DMS 273 (cell line): ENCODE results near the gene SLC46A2.
A peak's percentile ranks its signal among the peaks of the same experiment; 100 is the strongest.

Experiments used
- DNase-seq: peaks from one replicate; lab custom pipeline; 2025; ENCODE audit not compliant: unreplicated experiment; lab: John Stamatoyannopoulos, UW

The SLC46A2 gene

DNA sequence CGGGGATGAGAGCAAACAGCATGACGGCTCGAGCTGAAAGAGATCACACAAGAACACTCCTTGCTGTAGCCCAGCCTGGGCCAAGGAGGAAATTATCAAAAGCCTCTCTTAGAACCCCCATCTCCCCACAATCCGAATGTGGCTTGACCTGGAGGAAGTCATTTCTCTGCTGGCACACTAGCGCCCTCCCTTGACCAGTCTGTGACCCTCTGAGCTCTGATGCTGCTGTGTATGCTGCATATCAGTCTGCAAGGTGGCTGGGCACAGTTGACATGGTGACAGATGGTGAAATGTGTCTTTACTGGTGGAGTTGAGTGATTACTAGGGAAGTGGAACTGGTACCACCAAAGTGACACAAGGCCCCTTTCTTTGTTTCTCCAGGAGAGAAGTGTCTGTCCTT, 3.3 kb downstream of the SLC46A2 start:
- peak; percentile 35 for DNase-seq

DNA sequence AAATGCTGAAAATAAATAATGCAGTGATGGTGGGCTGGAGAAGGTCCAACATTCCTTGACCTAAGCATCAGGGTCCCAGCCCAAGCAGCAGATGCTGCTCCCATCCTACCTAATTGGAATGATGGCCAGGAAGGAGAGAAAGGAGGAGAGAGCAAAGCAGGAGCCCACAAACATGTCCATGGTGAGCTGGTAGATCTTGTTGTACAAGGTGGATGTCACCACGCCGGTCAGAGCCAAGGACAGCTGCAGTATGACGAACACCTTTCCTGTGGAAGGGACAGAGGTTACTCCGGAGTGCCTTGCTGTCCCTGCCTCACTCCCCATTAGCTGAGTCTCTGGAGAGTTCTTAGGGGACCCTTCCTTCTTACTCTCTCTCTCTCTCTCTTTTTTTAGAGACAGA, 4.3 kb downstream of the SLC46A2 start:
- DNase-seq = no peak

DNA sequence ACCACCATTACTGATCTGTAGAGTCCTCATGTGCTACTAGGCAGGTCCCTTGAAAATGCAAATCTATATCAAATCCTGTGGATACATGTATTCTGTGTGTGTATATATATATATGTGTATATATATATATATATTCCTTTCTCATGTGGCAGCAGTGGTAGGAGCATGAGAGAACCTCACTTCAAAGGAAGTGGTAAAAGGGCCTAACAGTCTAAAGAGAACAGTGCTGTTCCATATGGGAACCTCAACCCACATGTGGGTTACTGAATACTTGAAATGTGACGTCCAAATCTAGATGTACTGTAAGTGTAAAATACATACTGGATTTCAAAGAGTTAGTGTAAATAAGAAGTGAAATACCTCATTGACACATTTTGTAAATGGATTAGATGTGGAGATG, 5.4 kb downstream of the SLC46A2 start:
- DNase-seq = no peak

GRCh38 chr9:112884721-112885120, 6.0 kb downstream of the SLC46A2 start:
- DNase-seq = no peak

DNA sequence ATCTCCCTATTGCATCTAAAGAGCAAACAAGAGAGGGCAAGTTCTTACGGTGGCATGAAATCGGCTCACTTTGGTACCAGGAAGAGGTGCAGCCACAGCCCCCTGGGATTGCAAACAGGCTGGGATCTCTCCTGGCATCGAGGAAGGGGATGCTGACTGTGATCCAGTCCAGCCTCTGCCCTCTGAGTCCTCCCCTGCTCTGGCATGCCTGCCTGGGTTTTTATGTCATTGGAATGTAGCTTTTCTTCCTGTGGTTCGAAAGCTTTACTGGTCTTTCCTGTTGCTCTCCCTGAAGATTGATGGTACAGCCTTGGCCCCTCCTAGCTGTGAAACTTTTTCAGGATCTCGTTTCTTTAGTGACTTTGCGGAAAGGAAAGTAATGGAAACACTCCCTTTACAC, 6.6 kb downstream of the SLC46A2 start:
- no peak for DNase-seq

- DNase-seq = no peak
Observed at GRCh38 chr9:112881331-112881730, 9.3 kb downstream of the SLC46A2 start.

DNA sequence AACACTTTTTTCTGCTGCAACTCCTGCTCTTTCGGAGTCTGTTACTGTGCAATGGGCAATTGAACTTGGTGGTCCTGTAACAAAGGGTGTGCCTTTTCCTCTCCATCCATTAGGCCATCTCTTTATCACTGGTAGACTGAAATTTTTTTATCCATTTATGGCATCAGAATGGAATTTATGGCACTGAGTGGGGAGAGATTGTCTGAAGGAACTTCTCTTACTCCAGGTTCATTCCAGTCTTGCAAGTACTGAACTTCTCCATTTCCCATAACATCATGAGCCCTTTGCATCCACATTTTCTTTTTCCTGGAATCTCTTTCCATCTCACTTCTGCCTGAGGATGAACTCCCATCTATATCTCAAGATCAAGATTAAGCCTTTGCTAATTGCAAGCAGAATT, 10.0 kb downstream of the SLC46A2 start:
- DNase-seq = no peak

GRCh38 chr9:112878752-112879151, 11.9 kb downstream of the SLC46A2 start:
- no peak for DNase-seq

- no peak for DNase-seq
Observed at GRCh38 chr9:112873773-112874405, 16.8 kb downstream of the SLC46A2 start.

- DNase-seq = no peak
Observed at GRCh38 chr9:112872019-112872418, 18.7 kb downstream of the SLC46A2 start.

DNA sequence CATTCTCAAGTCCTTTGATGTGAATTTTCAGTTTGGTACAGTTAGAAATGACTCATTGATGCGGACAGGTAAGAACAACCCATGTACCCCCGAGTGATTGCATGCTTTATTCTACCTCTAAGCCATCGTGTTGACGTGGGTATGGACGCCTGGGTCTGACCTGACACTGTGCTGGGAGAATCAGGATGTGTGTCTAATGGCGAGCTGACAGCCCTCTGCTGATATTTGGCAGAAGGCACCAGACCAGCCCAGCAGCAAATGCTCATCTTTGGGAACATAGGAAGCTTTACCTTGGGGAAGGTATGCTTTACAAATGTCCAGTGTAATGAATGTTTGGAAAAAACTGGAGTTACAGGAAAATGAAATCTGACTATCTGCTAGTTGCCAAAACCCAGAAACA, 20.1 kb downstream of the SLC46A2 start:
- no peak for DNase-seq

- DNase-seq = no peak
Observed at GRCh38 chr9:112869917-112870316, 20.8 kb downstream of the SLC46A2 start.

DNA sequence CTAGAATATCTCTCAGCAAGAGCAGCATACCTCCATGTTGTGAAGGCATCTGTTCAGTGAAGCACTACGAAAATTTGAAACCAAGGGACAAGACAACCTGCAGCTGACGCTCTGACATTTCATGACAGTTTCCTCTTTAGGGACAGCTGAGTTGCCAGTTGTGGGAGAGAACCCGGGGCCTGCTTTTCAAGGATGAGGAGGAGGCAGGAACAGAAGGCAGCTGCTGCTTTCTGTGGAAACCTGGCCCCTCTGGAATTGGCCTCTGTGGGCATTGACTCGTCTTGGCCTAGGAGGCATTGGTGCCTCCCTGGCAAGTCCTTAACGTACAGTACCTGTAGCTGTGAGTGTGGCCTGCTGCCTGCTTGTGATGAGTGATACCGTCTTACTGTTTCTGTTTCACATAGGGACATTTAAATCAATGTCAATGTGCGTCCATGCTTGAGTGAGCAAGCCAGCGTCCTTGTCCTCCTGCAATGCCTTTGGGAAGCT, 21.6 kb downstream of the SLC46A2 start:
- no peak for DNase-seq

DNA sequence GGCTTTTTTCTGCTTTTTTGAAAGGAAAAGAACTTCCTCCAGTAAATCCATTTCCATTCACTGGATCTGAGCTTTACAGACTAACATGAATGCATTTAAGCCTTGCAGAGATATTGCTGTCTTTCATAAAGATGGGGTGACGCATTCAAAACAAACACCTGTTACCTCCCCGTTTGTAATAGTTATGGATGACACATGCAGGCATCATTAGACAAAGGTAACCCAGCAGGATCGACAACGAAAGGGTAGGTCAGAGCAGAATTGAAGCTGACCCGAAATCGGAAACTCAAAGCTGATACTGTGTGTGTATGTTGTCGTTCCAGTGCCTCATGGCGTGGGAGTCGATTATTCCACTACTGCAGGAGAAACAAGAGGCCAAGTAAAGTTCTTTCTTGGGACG, 22.2 kb downstream of the SLC46A2 start:
- DNase-seq = no peak

- DNase-seq = no peak
Observed at GRCh38 chr9:112867275-112867991, 23.2 kb downstream of the SLC46A2 start.

DNA sequence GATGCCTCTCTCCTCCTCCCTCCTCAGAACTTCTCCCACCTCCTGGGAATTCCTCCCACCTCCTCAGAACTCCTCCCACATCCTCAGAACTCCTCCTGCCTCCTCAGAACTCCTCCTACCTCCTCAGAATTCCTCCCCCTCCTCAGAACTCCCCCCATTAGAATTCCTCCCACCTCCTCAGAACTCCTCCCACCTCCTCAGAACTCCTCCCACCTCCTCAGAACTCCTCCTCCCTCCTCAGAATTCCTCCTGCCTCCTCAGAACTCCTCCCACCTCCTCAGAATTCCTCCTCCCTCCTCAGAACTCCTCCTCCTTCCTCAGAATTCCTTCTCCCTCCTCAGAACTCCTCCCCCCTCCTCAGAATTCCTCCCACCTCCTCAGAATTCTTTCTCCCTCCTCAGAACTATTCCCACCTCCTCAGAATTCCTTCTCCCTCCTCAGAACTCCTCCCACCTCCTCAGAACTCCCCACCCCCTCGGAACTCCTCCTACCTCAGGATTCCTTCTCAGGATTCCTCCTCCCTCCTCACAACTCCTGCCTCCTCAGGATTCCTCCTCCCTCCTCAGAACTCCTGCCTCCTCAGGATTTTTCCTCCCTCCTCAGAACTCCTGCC, 23.9 kb downstream of the SLC46A2 start:
- no peak for DNase-seq

- no peak for DNase-seq
Observed at GRCh38 chr9:112864982-112865381, 25.7 kb downstream of the SLC46A2 start.

GRCh38 chr9:112864403-112864802, 26.3 kb downstream of the SLC46A2 start:
- DNase-seq = no peak

DNA sequence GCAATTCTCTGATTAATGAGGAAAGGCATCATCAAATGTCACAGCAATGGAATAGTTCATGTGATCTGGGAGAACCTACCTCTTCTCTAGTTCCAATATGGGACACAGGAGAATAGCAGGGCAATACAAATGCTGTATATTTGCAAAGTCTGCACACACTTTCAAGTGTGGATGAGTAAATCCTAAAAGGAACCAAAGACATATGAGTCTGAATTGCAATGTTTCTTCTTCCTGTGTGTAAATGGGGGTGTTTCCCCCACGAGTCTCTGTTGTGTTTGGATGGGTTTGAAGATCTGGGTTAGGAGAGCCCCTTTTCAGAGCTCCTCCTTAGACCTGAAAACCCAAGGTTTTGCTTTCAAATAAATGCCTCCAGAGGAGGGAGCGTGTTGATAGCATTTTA, 26.9 kb downstream of the SLC46A2 start:
- no peak for DNase-seq

- no peak for DNase-seq
Observed at GRCh38 chr9:112863214-112863613, 27.5 kb downstream of the SLC46A2 start.

DNA sequence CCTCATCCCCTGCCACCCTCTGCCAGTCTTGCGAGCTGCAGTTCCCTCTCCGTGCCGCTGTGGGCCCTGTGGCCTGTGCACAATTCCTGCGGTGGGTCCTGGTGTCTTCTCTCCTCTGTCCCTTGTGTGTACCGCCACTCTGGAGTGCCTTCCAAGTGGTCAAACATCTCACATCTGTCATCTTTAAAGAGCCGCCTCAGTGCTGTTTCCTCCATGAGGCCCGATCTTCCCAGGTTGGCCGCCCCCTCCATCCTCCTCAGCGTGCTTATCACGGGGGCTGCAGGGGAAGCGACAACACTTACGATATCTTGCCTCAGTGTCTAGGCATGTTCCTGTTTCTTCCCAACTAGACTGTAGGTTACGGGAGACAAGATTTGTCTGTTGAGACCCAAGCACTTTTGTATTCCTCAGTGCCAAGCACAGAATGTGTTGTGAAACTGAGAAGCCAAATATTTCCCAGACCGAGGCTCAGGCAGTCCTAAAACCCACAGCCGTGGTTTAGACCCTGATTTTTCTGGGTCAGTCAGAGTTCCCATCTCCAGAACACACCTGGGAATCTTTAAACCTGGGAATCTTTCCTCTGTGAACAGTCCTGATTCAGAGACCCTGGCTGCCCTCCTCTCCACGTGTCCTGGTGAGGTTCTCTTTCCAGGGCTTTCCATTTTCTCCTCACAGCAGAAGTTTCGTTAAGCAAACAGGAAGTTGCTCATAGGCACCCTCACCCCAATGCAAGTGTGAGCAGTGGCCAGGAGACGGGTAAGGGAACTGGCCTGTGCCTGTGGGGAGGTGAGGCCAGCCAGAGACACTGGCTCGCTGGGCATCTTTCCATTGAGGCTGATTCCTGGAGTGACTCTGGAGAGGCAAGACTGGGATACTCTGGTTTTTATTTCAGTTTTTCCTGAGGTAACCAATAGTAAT, 28.8 kb downstream of the SLC46A2 start:
- DNase-seq = no peak
